B cell (primary cell): ENCODE data around the gene JAK2. TPM values are rescaled to one million over a fixed set of nuclear protein-coding genes. Genes with fewer than 3 reads are reported as not detected.

Source experiments
- ATAC-seq: fragments of 200-7000 bp; cut with Tn5 transposase; one replicate; pipeline ENCODE4 v1.10.0; 2021; ENCODE audit warnings: low read depth, mild to moderate bottlenecking, moderate number of reproducible peaks, moderate library complexity
- CTCF ChIA-PET: fragments of 350-600 bp; sonication (Branson Sonifier 250); formaldehyde crosslinking; loops from one replicate; lab custom pipeline; 2021; ENCODE audit warnings: antibody characterized with exemption, inconsistent platforms; lab: Charles Lee
- POLR2A ChIA-PET: fragments of 350-600 bp; sonication (Branson Sonifier 250); formaldehyde crosslinking; loops from one replicate; lab custom pipeline; 2021; ENCODE audit warnings: antibody characterized with exemption; lab: Charles Lee
- DNase-seq: peaks from one replicate; pipeline ENCODE4 v3.0.0; 2013
- H2AFZ ChIP-seq: 2 replicates; pipeline ENCODE4 v1.6.1; 2012; ENCODE audit warnings: mild to moderate bottlenecking, low read depth, low read length; ENCODE audit not compliant: insufficient read depth, poor library complexity, severe bottlenecking
- H3K27ac ChIP-seq, 2 donors: 1 replicate in 1 of 2; 2 replicates in 1 of 2; pipeline ENCODE4 v1.5.1; 2012 to 2013; ENCODE audit warnings: low read length in 2 of 2, mild to moderate bottlenecking in 2 of 2, moderate library complexity in 1 of 2
- H3K27me3 ChIP-seq, 4 experiments: fragments of 200-600 bp in 1 of 4; sonication (generic) in 1 of 4; replicated peaks in 1 of 4; 1 replicate in 2 of 4; 2 replicates in 2 of 4; pipeline versions ENCODE4 v1.6.1 to v1.7.0; 2013 to 2016; ENCODE audit warnings: low read length in 3 of 4, mild to moderate bottlenecking in 2 of 4, mixed read lengths in 1 of 4, moderate library complexity in 1 of 4; ENCODE audit not compliant: insufficient read depth in 4 of 4, control insufficient read depth in 3 of 4; ENCODE audit errors: control extremely low read depth in 1 of 4
- H3K36me3 ChIP-seq, 2 experiments: replicated peaks in 1 of 2; 1 replicate in 1 of 2; 2 replicates in 1 of 2; pipeline versions ENCODE4 v1.6.1 to v1.7.1; 2013; ENCODE audit warnings: low read length in 1 of 2; ENCODE audit not compliant: insufficient read depth in 2 of 2, control insufficient read depth in 1 of 2; ENCODE audit errors: control extremely low read depth in 1 of 2, extremely low read depth in 1 of 2
- H3K4me1 ChIP-seq, 2 donors: fragments of 200-600 bp in 1 of 2; sonication (generic) in 1 of 2; 1 replicate in 1 of 2; 2 replicates in 1 of 2; pipeline versions ENCODE4 v1.5.1 to v1.6.1; 2013 to 2017; ENCODE audit warnings: low read length in 2 of 2; ENCODE audit not compliant: control insufficient read depth in 2 of 2, insufficient read depth in 2 of 2
- H3K4me2 ChIP-seq: replicated peaks from 2 replicates; pipeline ENCODE3; 2012; ENCODE audit warnings: mild to moderate bottlenecking, low read depth, low read length; ENCODE audit not compliant: poor library complexity, severe bottlenecking
- H3K4me3 ChIP-seq, 5 experiments: fragments of 200-600 bp in 1 of 5; sonication (generic) in 1 of 5; 1 replicate in 3 of 5; 2 replicates in 2 of 5; pipeline versions ENCODE4 v1.5.1 to v1.7.0; 2011 to 2016; ENCODE audit warnings: low read length in 4 of 5, mild to moderate bottlenecking in 4 of 5, low read depth in 2 of 5, control low read depth in 1 of 5, moderate library complexity in 1 of 5; ENCODE audit not compliant: insufficient read depth in 1 of 5; ENCODE audit errors: control extremely low read depth in 1 of 5, extremely low read depth in 1 of 5
- H3K79me2 ChIP-seq: fragments of 200-600 bp; sonication (generic); one replicate; pipeline ENCODE4 v1.6.0; 2016; ENCODE audit warnings: low read length; ENCODE audit not compliant: control insufficient read depth, insufficient read depth
- H3K9ac ChIP-seq: fragments of 200-600 bp; sonication (generic); 2 replicates; pipeline ENCODE4 v1.6.1; 2017; ENCODE audit warnings: mild to moderate bottlenecking, low read length, moderate library complexity
- H3K9me3 ChIP-seq, 3 donors: one replicate each; pipeline versions ENCODE4 v1.6.1 to v1.7.1; 2013; ENCODE audit warnings: low read length in 2 of 3; ENCODE audit not compliant: control insufficient read depth in 2 of 3, insufficient read depth in 1 of 3; ENCODE audit errors: control extremely low read depth in 1 of 3
- H4K20me1 ChIP-seq: 2 replicates; pipeline ENCODE4 v1.6.0; 2012; ENCODE audit warnings: mild to moderate bottlenecking, low read length; ENCODE audit not compliant: insufficient read depth, control insufficient read depth, poor library complexity, severe bottlenecking
- H3K27ac Mint-ChIP-seq: one replicate; pipeline ENCODE4 v1.8.0; 2021; ENCODE audit warnings: mixed read lengths
- H3K27me3 Mint-ChIP-seq: one replicate; pipeline ENCODE4 v1.8.0; 2021; ENCODE audit warnings: mixed read lengths
- H3K4me1 Mint-ChIP-seq: one replicate; pipeline ENCODE4 v1.8.0; 2021; ENCODE audit warnings: mixed read lengths
- H3K4me3 Mint-ChIP-seq: one replicate; pipeline ENCODE4 v1.8.0; 2021; ENCODE audit warnings: mixed read lengths
- H3K9me3 Mint-ChIP-seq: one replicate; pipeline ENCODE4 v1.8.0; 2022; ENCODE audit warnings: mixed read lengths; ENCODE audit not compliant: insufficient read depth
- CTCF ChIP-seq: fragments of 200-600 bp; IDR thresholded peaks from one replicate; pipeline ENCODE4 v1.8.0; 2022; ENCODE audit warnings: antibody characterized with exemption, mild to moderate bottlenecking
- EZH2 ChIP-seq: IDR thresholded peaks from 2 replicates; pipeline ENCODE4 v1.6.1; 2012; ENCODE audit warnings: borderline replicate concordance, low read depth, mild to moderate bottlenecking, moderate library complexity, low read length; ENCODE audit not compliant: insufficient read depth, poor library complexity, severe bottlenecking
- WGBS: methylation state at CpG from one replicate; pipeline ENCODE4 v1.1.5; 2013; ENCODE audit warnings: missing lambda C conversion rate; ENCODE audit not compliant: insufficient coverage; 5-methylcytosine and 5-hydroxymethylcytosine counted together
- intact Hi-C: fragments of 100-400 bp; cut with micrococcal nuclease; formaldehyde crosslinking; loops from one replicate; pipeline ENCODE4 v1.10.0; 2022
- polyA plus RNA-seq: library from polyadenylated mRNA; depleted of rRNA; stranded (reverse); fragments of >200 nt; gene quantifications from 2 replicates; pipeline ENCODE4 v1.2.3, GENCODE V29; 2012
- total RNA-seq, 2 donors: library from RNA; stranded (reverse); fragments of 120-200 nt in 1 of 2; gene quantifications; 1 replicate in 1 of 2; 2 replicates in 1 of 2; pipeline versions ENCODE4 v1.2.3 to v1.2.4, GENCODE V29; 2013 to 2022

The JAK2 gene
- total and polyA plus RNA-seq, 2 donors (not counting 1 experiment from before 2014, with no cell fraction given), result 8.0 to 24.6 TPM

- no peak for ATAC-seq
- no peak overlapping the region for H3K9ac ChIP-seq
- no peak overlapping the region for H3K4me3 ChIP-seq
- H3K27ac ChIP-seq, result no peak overlapping the region
- H3K9me3 Mint-ChIP-seq, result no peaks in the 10 kb centered on the region
- TF ChIP-seq EZH2 (no peak), CTCF (no peak)
- no peaks in the 10 kb centered on the region for H4K20me1 ChIP-seq
- POLR2A ChIA-PET, result no interaction called here
- H3K4me1 Mint-ChIP-seq, result peaks cover 22% of the 10 kb centered on the region
- intact Hi-C loops, result loop anchor here (5.0 to 10.0 kb wide), 2 partner anchors 1027 to 1435 kb away; partner anchors contain the start of gene UHRF2
- H3K4me2 ChIP-seq, result no peak overlapping the region
- H3K9me3 ChIP-seq, result no peaks in the 10 kb centered on the region
- no peaks in the 10 kb centered on the region for H3K79me2 ChIP-seq
- no peaks in the 10 kb centered on the region for H3K27me3 ChIP-seq
- H3K36me3 ChIP-seq, result no peaks in the 10 kb centered on the region
- DNase-seq, result peak; percentile 6
- H3K27ac Mint-ChIP-seq, result no peak overlapping the region
- no peak overlapping the region for H3K4me3 Mint-ChIP-seq
- H3K27me3 Mint-ChIP-seq, result no peaks in the 10 kb centered on the region
- peaks cover 11 to 15% of the 10 kb centered on the region in 2 donors for H3K4me1 ChIP-seq
- H2AFZ ChIP-seq, result no peak overlapping the region
- CTCF ChIA-PET, result interaction anchor here (1.3 to 1.6 kb wide), 3 partner anchors 9 to 220 kb away, joined by 4 to 8 read pairs (median 4); no protein-coding TSS in a partner anchor
- WGBS, result no CpG with 5 or more reads among the region's 4 CpGs
Measured at GRCh38 chr9:4980086-4980727, 4.9 kb upstream of the JAK2 start.
